Suppressor macrophage (primary cell): Measurements from ENCODE around the gene DALRD3.

Experiments
- DNase-seq, 4 experiments: peaks; one replicate each; pipeline ENCODE4 v3.0.0-alpha.2; 2020 to 2022

DALRD3 gene

GRCh38 chr3:49004352-49005302 is 13.8 kb downstream of the DALRD3 start:
- DNase-seq, result peak in 2 of 4 experiments; percentile 25 to 27

- DNase-seq, result no peak
These were observed 17.2 kb downstream of the DALRD3 start for GRCh38 chr3:49001155-49001554.

GRCh38 chr3:48999085-48999858 is 19.1 kb downstream of the DALRD3 start:
- no peak for DNase-seq

GRCh38 chr3:48997714-48998637 is 20.4 kb downstream of the DALRD3 start:
- DNase-seq, result no peak

- no peak for DNase-seq
These were observed 21.2 kb downstream of the DALRD3 start for GRCh38 chr3:48997102-48997635.

- DNase-seq, result no peak
These were observed 21.7 kb downstream of the DALRD3 start for GRCh38 chr3:48996640-48997039.

GRCh38 chr3:48993834-48994233 is 24.5 kb downstream of the DALRD3 start:
- peak in 3 of 4 experiments; percentile 22 to 39 (median 25) for DNase-seq

GRCh38 chr3:48991851-48992545 is 26.4 kb downstream of the DALRD3 start:
- peak in 1 of 4 experiments; percentile 14 for DNase-seq

- peak; percentile 11 to 55 (median 40) for DNase-seq
These were observed 27.5 kb downstream of the DALRD3 start for GRCh38 chr3:48990636-48991469.

- peak; percentile 80 to 92 (median 87) for DNase-seq
These were observed 28.4 kb downstream of the DALRD3 start, which contains the start of gene P4HTM for GRCh38 chr3:48989796-48990635. TSS of gene P4HTM (plus strand) at chr3:48990241. CDS start at chr3:48990257, 16 bp downstream.

- DNase-seq, result peak in 1 of 4 experiments; percentile 6
These were observed 29.1 kb downstream of the DALRD3 start for GRCh38 chr3:48989126-48989795.

- DNase-seq, result no peak
These were observed 32.5 kb downstream of the DALRD3 start for GRCh38 chr3:48985831-48986376.

GRCh38 chr3:48984663-48985062 is 33.7 kb downstream of the DALRD3 start:
- peak; percentile 60 to 88 (median 80) for DNase-seq

GRCh38 chr3:48983096-48983495 is 35.3 kb downstream of the DALRD3 start:
- DNase-seq, result no peak

GRCh38 chr3:48982686-48983085 is 35.7 kb downstream of the DALRD3 start:
- no peak for DNase-seq

- DNase-seq, result no peak
These were observed 36.4 kb downstream of the DALRD3 start for GRCh38 chr3:48982016-48982415.

GRCh38 chr3:48980295-48980694 is 38.1 kb downstream of the DALRD3 start:
- DNase-seq, result no peak

GRCh38 chr3:48979451-48979850 is 38.9 kb downstream of the DALRD3 start:
- DNase-seq, result no peak
